ENCODE data around the gene MRPS16. TPM values are rescaled to one million over a fixed set of nuclear protein-coding genes. Genes with fewer than 3 reads are reported as not detected.

Gene MRPS16
- 100 to 1,000 TPM; 127 to 132 TPM for total RNA-seq

GRCh38 chr10:73252445-73253224 lies at the start of gene MRPS16:
Gene MRPS16 (minus strand): TSS chr10:73252644. CDS start chr10:73252482, 162 bp downstream.
- Mint-ChIP-seq H3K27me3 (no peaks in the 10 kb centered on the region), H3K27ac (peak within 1 kb of the TSS; percentile 98), H3K9me3 (no peaks in the 10 kb centered on the region), H3K4me1 (ENCODE audit: low read depth) (peaks cover 35% of the 10 kb centered on the region), H3K4me3 (peak within 1 kb of the TSS; percentile 93), H3K36me3 (ENCODE audit: low read depth) (peaks cover 40% of the 10 kb centered on the region)
- intact Hi-C loops (cut with micrococcal nuclease) = no loop called here
- ATAC-seq (peak; percentile 89), DNase-seq (peak; percentile 96)
- ChIA-PET CTCF (interaction anchor here (0.7 to 1.4 kb wide), 4 partner anchors 9 to 391 kb away, joined by 3 to 7 read pairs (median 4); partner anchors contain the start of gene P4HA1), POLR2A (interaction anchor here (0.7 to 3.6 kb wide), 13 partner anchors 9 to 375 kb away, joined by 3 to 33 read pairs (median 5); partner anchors contain the start of genes CFAP70, ECD and FAM149B1)
- peak; percentile 5 for TF ChIP-seq CTCF (IDR thresholded peaks at IDR 0.05)

- Mint-ChIP-seq H3K4me1 (ENCODE audit: low read depth) (peaks cover 3% of the 10 kb centered on the region), H3K27ac (no peak overlapping the region), H3K4me3 (no peak overlapping the region), H3K36me3 (ENCODE audit: low read depth) (no peaks in the 10 kb centered on the region), H3K9me3 (no peaks in the 10 kb centered on the region), H3K27me3 (no peaks in the 10 kb centered on the region)
- intact Hi-C loops (cut with micrococcal nuclease) = no loop called here
- ATAC-seq (no peak), DNase-seq (no peak)
- CTCF ChIA-PET = no interaction called here
- no peak for TF ChIP-seq CTCF (IDR thresholded peaks at IDR 0.05)
- POLR2A ChIA-PET = interaction anchor here (0.9 kb wide), 1 partner anchor 52 kb away, joined by 3 read pairs; no protein-coding TSS in a partner anchor
Observed at GRCh38 chr10:73296946-73297345, 44.5 kb upstream of the MRPS16 start.

- Mint-ChIP-seq H3K27me3 (no peaks in the 10 kb centered on the region), H3K4me3 (no peak overlapping the region), H3K9me3 (no peaks in the 10 kb centered on the region), H3K36me3 (ENCODE audit: low read depth) (peaks cover 6% of the 10 kb centered on the region), H3K27ac (no peak overlapping the region), H3K4me1 (ENCODE audit: low read depth) (peaks cover 3% of the 10 kb centered on the region)
- CTCF ChIA-PET = interaction anchor here (1.3 kb wide), 1 partner anchor 30 kb away, joined by 3 read pairs; no protein-coding TSS in a partner anchor
- intact Hi-C loops (cut with micrococcal nuclease) = no loop called here
- no peak for ATAC-seq
- TF ChIP-seq CTCF (IDR thresholded peaks at IDR 0.05) = no peak
- DNase-seq = no peak
- POLR2A ChIA-PET = no interaction called here
Observed at GRCh38 chr10:73293461-73293860, 41.0 kb upstream of the MRPS16 start.

- ATAC-seq = no peak
- CTCF ChIA-PET = no interaction called here
- Mint-ChIP-seq H3K27ac (no peak overlapping the region), H3K4me1 (ENCODE audit: low read depth) (no peaks in the 10 kb centered on the region), H3K4me3 (no peak overlapping the region), H3K9me3 (no peaks in the 10 kb centered on the region), H3K36me3 (ENCODE audit: low read depth) (peaks cover 6% of the 10 kb centered on the region), H3K27me3 (no peaks in the 10 kb centered on the region)
- DNase-seq = no peak
- no peak for TF ChIP-seq CTCF (IDR thresholded peaks at IDR 0.05)
- intact Hi-C loops (cut with micrococcal nuclease) = no loop called here
- POLR2A ChIA-PET = no interaction called here
Observed at GRCh38 chr10:73289958-73290357, 37.5 kb upstream of the MRPS16 start.

GRCh38 chr10:73287441-73287840 lies 35.0 kb upstream of the MRPS16 start:
- peaks cover 6% of the 10 kb centered on the region for H3K36me3 Mint-ChIP-seq (ENCODE audit: low read depth)
- CTCF ChIA-PET = no interaction called here
- H3K4me3 Mint-ChIP-seq = no peak overlapping the region
- no peak overlapping the region for H3K27ac Mint-ChIP-seq
- no peaks in the 10 kb centered on the region for H3K27me3 Mint-ChIP-seq
- no peaks in the 10 kb centered on the region for H3K9me3 Mint-ChIP-seq
- DNase-seq = no peak
- no peak for TF ChIP-seq CTCF (IDR thresholded peaks at IDR 0.05)
- intact Hi-C loops (cut with micrococcal nuclease) = no loop called here
- POLR2A ChIA-PET = no interaction called here
- ATAC-seq = no peak
- no peaks in the 10 kb centered on the region for H3K4me1 Mint-ChIP-seq (ENCODE audit: low read depth)
